CD4-positive, alpha-beta T cell treated with Interleukin-17A for 1 hour (primary cell): Measurements from ENCODE around the gene TSC1.

Experiments used
- DNase-seq: peaks from one replicate; pipeline ENCODE4 v3.0.0-alpha.2; 2020

The TSC1 gene

DNA sequence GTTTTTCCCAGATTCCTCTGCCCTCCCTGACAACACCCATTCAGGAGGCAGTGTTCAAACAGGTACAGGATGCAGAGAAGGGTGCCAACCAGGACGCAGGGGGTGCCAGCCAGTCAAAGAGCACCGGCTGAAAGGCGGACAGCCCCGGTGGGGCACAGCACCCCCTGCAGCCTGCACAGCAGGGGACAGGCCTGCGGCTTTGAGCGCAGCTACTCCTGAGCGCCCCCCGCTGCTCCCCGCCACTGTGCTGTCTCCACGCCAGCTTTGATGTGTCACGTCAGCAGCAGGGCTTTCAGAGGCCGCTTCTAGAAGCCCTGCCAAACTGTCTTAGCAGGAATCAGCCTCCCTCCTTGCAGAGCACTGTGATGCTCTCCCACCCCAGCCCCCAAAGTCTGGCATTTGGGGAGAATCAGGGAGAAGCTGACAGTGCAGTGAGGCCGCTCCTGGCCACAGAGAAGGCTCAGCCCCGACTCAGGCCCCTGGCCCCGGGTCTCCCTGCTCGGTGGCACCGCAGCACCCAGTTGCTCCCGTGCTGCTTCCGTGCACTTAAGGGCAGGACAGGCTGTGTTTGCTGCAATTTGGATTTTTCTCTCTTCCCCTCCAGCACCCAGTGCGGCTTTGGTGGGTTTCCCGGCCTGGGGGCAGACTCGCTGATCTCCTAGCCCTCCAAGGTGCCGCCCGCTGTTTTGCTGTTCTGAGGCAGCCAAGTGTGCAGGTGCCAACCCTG is 86.6 kb downstream of the TSC1 start:
- no peak for DNase-seq

DNA sequence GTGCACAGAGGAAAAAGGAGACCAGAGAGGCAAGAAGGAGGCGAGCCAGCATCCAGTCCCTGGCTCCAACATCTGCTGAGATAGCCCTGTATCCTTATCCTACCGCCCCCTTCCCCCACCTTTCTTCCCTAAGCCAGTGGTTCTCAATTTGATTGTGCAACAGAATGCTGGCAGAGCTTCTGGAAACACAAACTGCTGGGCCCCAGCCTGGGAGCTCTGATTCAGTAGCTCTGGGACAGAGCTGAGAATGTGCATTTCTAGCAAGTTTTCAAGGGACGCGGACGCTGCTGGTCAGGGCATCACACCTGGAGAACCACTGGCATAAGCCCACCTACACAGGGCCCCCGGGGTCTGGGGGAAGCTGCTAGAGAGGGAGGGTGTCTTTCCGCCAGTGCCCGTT is 87.4 kb downstream of the TSC1 start:
- no peak for DNase-seq

DNA sequence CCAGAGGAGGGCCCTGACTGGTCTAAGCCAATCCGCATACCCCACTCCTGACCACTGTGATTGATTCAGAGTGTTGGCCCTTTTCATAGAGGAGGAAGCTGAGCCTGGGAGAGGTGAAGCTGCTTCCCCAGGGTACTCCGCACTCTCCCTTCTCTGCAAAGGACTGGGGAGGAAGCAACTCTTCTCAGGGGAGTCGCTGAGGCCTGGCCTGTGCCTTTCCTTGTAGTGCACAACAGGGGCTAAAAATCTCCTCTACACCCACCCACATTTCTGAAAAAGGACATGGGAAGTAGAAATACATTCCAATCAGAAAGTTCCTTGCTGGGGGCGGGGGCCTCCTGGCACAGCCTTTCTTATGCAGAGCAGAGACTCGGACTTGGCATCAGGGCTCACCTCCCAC is 88.5 kb downstream of the TSC1 start:
- no peak for DNase-seq

DNA sequence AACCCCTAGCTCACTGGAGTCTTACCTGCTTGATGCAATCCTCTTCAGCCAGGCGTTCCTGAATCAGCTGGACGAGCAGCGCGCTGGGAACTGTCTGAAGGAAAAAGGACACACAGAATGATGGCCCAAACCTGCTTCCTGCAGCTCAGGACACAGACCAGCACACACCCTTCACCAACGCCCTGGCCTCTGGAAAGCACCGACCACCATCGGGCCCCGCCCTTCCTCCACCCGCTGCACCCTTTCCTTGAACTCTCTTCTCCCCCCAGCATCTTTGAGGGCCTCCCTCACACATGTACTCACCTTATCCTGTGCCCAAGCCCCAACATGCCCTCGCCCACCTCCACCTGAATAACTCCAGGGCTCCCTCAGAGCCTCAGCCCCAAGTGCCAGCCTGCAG is 89.6 kb downstream of the TSC1 start:
- no peak for DNase-seq

DNA sequence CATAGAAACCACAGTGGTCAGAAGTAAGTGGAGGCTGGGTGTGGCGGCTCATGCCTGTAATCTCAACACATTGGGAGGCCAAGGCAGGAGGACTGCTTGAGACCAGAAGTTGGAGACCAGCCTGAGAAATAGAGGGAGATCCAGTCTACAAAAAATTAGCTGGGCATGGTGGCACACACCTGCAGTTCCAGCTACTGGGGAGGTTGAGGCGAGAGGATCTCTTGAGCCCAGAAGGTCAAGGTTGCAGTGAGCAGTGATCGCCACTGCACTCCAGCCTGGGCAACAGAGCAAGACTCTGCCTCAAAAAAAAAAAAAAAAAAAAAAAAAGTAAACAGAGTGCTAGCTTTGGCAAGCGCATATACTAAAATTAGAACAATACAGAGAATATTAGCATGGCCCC is 90.9 kb downstream of the TSC1 start:
- no peak for DNase-seq

DNA sequence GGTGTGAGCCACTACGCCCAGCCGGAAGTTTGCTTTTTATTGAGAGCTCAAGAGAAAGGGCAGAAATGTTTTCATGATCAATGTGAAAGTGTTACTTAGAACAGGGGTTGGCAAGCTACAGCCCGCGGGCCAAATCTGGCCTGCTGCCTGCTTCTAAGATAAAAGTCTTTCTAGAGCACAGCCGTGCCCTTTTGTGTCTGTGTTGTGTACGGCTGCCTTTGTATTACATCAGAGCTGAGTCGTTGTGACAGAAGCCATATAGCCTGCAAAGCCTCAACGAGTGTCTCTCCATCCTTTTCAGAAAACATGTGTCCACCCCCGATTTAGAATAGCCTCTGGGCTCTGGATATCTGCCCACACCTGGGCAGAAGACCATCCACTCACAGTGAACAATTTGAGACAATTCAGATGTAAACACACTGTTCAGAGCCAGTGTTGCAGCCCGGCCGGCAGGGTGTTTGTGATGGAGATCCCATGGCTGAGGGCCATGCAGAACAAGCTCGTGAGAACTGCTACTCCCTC is 95.2 kb downstream of the TSC1 start:
- DNase-seq, result no peak

DNA sequence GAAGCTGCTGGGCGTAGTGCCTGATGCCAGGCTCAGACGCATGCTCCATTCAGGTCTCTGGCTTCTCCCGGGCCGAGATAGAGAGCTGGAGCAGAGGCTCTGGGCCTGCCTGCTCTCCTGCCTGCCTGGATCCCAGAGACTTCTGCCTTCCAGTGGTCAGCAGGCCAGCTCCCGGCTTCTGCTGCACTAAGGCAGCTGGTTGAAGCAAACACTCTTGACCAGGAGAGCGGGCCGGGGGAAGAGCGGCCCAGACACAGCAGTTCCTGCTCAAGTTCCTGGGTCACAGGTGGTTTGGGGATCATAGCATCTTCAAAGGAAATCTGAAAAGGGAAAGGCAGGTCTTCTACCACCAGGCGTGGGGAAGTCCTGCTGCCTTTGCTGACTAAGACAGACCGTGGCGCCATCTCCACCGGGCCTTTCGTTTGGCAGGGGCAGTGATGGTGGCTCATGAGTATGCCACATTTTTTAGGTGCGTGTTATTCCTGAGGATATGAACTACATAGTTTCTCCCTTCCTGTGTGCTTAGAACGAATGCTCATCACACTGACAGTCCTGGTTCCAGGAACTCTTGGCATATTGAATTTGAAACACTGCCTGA is 97.4 kb downstream of the TSC1 start:
- DNase-seq, result no peak

DNA sequence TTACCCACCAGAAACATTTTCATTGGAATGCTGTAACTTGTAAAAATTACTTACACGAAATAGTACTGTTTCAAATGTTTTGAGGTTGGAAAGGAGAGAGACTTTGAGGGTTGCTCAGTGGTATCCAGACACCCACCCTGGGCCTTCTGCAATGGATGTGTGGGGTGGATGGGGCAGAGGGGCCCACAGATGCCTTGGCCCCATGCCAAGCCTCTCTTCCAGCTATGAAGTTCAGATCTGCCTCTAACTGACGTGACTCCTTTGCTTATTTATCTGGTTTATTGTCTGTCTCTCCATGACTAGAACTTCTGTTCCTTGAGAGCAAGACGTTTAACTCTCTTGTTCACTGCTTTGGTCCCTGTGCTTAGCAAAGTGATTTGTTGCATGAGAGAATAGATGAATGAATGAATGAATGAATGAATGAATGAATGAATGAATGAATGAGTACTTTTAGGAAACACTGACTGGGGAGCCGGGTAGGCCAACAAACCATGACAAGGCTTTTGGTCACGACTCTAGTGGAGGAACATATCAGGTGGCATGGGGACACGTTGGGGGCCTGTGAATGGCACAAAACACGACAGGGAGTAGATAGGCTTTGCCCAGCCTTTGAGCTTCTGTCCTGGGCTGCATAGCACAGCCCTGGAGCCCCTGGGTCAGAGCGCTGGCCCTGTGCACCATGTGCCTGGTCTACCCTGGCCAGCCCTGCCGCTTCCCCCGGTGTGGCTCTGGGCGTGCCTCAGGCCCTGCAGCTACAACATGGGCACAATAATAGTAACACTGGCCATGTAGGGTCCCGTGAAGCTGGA is 98.1 kb downstream of the TSC1 start:
- no peak for DNase-seq

DNA sequence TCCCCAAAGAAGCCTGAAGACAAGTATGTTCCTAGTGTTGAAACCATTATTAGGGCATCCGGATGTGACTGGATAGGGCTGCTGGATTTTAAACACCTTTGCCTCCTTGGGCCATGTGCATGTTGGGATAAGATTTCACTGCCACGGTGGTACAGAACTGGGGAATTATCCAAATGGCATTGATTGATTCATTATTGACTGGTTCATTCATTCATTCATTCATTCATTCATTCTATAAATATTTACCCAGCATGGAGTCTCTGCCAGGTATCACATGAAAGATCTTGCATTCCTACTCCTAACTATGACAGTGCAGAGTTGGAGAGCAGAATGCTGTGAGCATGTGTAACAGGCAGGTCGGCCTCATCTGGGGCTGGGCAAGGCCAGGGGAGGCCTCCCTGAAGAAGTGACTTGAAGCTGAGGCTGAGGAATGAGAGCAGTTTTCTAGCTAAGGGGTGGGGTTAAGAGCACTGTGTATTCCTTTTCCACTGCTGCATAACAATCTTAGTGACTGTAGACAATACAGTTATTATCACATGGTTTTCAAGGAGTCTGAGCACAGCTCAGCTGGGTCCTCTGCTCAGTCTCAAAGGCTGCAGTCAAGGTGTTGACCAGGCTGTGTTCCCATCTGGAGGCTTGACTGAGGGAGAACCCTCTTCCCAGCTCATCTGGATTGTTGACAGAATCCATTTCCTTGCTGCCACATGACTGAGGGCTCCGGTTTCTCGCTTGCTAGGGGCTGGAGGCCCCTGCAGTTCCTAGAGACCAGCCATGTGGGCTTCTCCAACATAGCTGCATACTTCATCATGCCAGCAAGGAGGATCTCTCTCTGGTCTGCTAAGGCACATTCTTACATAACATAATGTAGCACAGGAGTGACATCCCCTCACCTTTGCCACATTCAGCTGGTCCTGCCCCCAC is 102.0 kb downstream of the TSC1 start:
- DNase-seq, result no peak
